GM18502 (cell line): ENCODE data around the gene REC8.
A peak's percentile ranks its signal among the peaks of the same experiment; 100 is the strongest.
"Not testable (repeated sequence)": the region's sequence is repeated elsewhere in the genome, so short reads cannot be mapped to it uniquely, and the experiment has no call there.

Experiments used
- ATAC-seq: cut with Tn5 transposase; IDR thresholded peaks from one replicate; pipeline ENCODE4 v1.9.1; 2021; ENCODE audit warnings: mild to moderate bottlenecking; ENCODE audit not compliant: unreplicated experiment, poor library complexity

REC8 gene

DNA sequence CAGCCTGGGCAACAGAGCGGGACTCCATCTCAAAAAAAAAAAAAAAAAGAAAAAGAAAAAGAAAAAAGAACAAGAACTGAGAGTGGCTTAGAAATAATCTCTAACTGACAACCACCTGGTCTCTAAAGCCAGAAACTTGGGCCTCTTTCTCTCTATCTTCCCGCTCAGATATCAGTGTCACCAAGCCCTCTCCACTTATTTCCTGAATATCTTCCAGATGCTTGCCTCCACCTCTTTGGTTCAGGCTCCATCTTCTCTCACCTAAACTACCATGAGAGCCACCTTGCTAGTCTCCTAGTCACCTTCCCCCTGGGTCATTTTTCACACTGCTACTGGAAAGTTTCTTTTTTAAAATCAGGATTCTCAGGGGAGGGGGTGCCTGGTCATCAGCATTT lies 25.2 kb downstream of the REC8 start:
- ATAC-seq: no peak

DNA sequence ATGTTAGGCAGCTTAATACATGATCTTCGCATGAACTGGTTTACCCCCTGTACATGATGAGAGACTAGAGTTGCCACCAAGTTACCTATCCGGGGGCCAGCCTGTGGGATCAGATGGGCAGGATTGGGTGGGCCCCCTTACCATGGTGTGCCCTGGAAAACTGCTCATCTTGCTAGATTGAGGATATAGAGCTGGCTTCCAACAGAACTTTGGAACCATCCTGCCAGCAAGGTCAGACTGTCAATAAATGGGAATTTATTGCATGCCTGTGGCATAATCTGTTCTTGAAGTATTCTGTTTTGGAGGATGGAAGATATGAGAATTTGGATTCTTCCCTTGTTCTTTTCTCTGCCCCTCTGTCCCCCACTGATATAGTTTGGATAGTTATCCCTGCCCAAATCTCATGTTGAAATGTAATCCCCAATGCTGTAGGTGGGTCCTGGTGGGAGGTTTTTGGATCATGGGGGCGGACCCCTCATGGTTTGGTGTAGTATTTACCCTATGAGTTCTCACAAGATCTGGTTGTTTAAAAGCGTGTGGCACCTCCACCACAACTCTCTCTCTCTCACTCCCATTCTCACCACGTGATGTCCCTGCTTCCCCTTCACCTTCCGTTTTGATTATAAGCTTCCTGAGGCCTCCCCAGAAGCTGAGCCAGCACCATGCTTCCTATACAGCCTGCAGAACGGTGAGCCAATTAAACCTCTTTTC lies 27.1 kb downstream of the REC8 start:
- no peak for ATAC-seq

DNA sequence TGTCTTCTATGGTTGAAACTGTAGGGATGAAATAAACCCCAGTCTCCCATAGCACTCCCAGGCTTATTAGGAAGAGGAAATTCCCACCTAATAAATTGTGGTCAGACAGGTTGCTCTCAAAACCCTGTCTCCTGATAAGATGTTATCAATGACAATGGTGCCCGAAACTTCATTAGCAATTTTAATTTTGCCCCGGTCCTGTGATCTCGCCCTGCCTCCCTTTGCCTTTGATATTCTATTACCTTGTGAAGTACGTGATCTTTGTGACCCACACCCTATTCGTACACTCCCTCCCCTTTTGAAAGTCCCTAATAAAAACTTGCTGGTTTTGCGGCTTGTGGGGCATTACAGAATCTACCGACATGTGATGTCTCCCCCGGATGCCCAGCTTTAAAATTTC lies 30.7 kb downstream of the REC8 start:
- ATAC-seq: not testable (repeated sequence)

DNA sequence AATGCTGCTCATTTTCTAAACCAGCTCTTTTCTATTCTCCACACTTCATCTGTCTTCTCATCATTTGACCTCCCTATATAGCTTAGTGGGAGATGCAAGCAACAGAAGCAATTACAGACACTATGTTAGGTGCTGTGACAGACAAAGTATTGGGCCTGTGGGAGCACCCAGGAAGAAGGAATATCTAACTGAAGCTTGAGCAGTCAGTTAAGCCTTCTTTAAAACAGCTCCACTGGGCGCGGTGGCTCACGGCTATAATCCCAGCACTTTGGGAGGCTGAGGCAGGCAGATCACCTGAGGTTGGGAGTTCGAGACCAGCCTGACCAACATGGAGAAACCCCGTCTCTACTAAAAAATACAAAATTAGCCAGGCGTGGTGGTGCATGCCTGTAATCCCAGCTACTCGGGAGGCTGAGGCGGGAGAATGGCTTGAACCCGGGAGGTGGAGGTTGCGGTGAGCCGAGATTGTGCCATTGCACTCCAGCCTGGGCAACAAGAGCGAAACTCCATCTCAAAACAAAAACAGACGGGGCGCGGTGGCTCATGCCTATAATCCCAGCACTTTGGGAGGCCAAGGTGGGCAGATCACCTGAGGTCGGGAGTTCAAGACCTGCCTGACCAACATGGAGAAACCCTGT lies 31.5 kb downstream of the REC8 start:
- ATAC-seq: not testable (repeated sequence)

DNA sequence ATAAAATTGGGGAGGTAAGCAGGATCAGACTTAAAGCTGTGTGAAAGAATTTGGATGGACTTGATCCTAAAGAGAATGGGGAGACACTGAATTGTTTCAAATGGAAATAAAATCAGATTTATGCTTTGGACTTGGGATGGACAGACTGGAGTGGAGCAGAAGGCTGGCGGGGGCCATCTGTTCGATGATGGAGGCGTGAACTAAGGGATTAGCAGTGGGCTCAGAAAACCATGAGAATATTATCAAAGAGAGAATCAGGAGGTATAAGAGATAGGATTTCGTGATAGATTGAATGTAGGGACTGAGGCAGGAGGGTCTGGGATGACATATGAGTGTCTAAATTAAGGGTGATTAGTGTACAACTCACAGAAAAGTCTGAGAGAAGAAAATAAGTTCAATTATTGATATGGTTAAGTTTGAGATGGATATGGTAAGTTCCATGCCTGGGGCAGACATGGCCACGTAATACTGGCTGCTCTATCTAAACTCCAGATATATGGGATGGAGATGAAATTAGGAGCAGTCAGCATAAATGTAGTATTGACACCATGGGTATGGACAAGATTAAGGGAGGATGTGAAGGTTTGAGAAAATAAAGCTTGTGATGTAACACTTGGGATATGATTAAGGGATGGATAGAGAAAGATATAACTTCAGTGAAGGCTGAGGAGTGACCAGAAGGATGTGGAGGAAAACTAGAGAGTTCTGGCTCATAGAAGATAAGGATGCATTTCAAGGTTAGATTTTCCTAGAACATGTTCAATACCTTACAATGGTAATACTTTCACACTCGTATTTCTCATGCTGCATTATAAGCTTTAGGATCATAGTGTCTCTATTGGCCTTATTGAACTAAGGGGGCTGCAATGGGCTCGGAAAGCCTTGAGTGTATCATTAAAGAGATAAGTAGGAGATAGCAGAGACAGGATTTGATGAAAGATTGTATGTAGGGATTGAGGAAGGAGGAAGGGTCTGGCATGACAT lies 32.6 kb downstream of the REC8 start:
- ATAC-seq: no peak

- ATAC-seq: no peak
Measured at GRCh38 chr14:24206260-24207103, 34.6 kb downstream of the REC8 start.

DNA sequence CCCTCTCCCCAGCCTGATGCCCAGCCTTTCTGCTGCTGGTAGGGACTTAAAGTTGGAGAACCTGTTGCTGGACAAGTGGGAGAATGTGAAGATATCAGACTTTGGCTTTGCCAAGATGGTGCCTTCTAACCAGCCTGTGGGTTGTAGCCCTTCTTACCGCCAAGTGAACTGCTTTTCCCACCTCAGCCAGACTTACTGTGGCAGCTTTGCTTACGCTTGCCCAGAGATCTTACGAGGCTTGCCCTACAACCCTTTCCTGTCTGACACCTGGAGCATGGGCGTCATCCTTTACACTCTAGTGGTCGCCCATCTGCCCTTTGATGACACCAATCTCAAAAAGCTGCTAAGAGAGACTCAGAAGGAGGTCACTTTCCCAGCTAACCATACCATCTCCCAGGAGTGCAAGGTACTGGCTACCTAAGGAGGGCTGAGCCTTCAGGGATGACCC lies 35.2 kb downstream of the REC8 start:
- ATAC-seq: no peak

GRCh38 chr14:24207625-24208024 lies 35.7 kb downstream of the REC8 start:
- ATAC-seq: no peak

DNA sequence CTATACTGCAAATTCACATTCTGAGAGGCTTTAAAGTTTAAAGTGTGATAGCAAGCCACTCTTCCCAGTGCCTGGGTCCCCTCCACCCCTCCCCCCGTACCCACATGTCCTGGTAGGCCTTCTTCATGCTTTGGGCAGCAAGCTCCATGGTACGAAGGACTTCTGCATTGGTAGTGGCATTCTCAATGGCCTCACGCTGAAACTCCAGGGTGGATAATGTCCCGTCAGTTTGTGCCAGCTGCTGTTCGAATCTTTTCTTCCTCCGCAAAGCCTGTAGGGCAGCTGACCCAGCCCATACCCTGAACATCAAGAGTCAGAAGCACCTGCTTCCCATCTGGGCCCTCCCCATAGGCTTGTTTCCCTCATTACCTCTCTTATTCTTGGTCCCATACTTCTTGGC lies 39.4 kb downstream of the REC8 start:
- ATAC-seq: no peak

DNA sequence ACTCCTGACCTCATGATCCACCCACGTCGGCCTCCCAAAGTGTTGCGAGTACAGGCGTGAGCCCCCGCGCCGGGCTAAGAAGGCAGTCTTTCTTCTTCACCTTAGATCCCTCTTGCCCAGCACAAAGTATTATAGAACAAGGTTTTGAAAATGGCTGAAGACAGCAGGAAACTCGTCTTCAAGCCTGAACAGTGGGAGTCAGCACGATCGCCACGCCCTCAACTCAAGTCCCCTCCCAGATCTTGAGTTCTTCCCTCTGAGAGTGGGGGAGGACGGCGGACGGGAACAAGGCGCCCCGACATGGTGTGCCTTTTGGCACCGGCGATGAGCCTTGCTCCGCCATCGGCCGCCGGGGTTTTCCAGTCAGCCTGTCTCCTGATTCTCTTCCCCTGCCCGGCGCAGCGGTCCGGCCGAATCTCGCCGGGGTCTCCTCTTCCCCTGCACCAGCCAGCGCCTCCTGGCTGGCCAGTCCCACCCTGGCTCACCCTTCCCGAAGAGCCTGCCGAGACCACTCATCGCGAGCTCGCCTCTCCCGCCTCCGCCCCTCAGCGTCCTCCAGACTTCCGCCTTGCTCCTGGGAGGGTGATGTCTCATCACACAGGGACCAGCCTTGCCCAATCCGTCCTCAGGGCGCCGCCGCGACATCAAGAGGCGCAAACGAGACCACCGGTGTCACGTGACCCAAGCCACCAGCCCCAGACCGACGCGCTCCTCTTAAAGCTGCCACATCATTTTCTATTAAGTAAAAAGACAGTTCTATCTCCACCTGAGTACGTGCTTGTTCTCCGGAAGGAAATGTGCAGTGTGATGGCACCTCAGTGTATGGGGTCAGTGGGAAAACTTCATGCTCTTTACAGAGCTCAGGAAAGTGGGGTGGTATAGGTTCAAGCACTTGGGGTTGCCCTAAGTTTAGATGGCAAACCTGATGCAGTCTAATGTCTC lies 41.3 kb downstream of the REC8 start, which contains the start of gene CHMP4A:
CHMP4A (minus strand) TSS at position 565 of the 942 bp plus-strand sequence; CDS start at position 516, 49 bp downstream.
- peak; percentile 80 for ATAC-seq

- ATAC-seq: no peak
Measured at GRCh38 chr14:24213866-24214662, 42.2 kb downstream of the REC8 start.

- peak; percentile 68 for ATAC-seq
Measured at GRCh38 chr14:24215495-24216344, 43.8 kb downstream of the REC8 start, which contains the start of gene MDP1. Gene MDP1 (minus strand): TSS chr14:24216066. CDS start chr14:24215955, 111 bp downstream.

GRCh38 chr14:24216345-24216699 lies 44.4 kb downstream of the REC8 start:
- ATAC-seq: no peak

GRCh38 chr14:24216876-24217275 lies 45.0 kb downstream of the REC8 start:
- not testable (repeated sequence) for ATAC-seq

DNA sequence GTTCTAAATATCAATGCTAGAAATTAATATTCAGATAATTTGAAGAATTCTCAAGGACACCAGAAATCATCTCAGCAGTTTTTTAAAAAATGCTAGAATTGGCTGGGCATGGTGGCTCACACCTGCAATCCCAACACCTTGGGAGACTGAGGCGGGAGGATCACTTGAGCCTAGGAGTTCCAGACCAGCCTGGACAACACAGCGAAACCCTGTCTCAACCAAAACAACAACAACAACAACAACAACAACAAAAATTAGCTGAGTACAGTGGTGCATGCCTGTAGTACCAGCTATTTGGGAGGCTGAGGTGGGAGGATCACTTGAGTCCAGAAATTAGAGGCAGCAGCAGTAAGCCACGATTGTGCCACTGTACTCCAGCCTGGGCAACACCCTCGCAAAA lies 47.2 kb downstream of the REC8 start:
- ATAC-seq: no peak

DNA sequence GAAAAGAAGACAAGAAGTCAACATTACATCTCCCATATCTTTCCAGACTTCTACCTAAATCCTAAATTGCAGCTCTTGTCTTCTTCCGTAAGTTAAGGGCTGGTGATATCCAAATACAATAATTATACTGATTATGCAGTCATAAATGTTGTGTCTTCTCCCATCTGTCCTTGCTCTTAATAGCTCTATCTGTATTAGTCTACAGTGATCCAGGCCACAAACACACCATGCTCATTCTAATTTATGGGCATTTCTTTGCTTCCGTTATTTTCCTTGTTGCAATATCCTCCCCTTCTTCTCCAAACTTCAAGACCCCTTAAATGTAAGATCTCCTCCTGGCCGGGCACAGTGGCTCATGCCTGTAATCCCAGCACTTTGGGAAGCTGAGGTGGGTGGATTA lies 47.6 kb downstream of the REC8 start:
- ATAC-seq: no peak

GRCh38 chr14:24222987-24223386 lies 51.1 kb downstream of the REC8 start:
- ATAC-seq: not testable (repeated sequence)
